Upper lobe of right lung (tissue), 1 donor: ENCODE measurements around the gene TNNI3. TPM values are rescaled to one million over a fixed set of nuclear protein-coding genes. Genes with fewer than 3 reads are reported as not detected.

ENCODE experiments used
- ATAC-seq: fragments of 200-7000 bp; cut with Tn5 transposase; one replicate; pipeline ENCODE4 v1.9.1; 2020; ENCODE audit warnings: mild to moderate bottlenecking, moderate library complexity
- DNase-seq: peaks from one replicate; pipeline ENCODE4 v3.0.0-alpha.2; 2020
- H3K27ac ChIP-seq: fragments of 200-600 bp; one replicate; pipeline ENCODE4 v1.8.0; 2022
- H3K27me3 ChIP-seq: fragments of 200-600 bp; one replicate; pipeline ENCODE4 v1.8.0; 2022; ENCODE audit warnings: mild to moderate bottlenecking
- H3K36me3 ChIP-seq: fragments of 200-600 bp; one replicate; pipeline ENCODE4 v1.8.0; 2022
- H3K4me1 ChIP-seq: fragments of 200-600 bp; one replicate; pipeline ENCODE4 v1.8.0; 2022
- H3K4me3 ChIP-seq: fragments of 200-600 bp; one replicate; pipeline ENCODE4 v1.8.0; 2022; ENCODE audit warnings: mild to moderate bottlenecking
- H3K9me3 ChIP-seq: fragments of 200-600 bp; one replicate; pipeline ENCODE4 v1.8.0; 2022
- intact Hi-C: fragments of 100-400 bp; cut with DNase I; formaldehyde crosslinking; loops from one replicate; pipeline ENCODE4 v1.11.0; 2022
- total RNA-seq: library from RNA; stranded (reverse); fragmentation: NEBNext Ultra II Directional; extraction: Animal tissue kit (Norgen Biotek cat#: 25700); gene quantifications from one replicate; pipeline ENCODE4 v1.2.1, GENCODE V29; 2021
- TF ChIP-seq, protein P1 (sequence below): fragments of 200-600 bp; IDR thresholded peaks from one replicate; pipeline ENCODE4 v1.8.0; 2022; ENCODE audit warnings: antibody characterized with exemption
- donor health status: DM: no; HTN: yes; CAD: no; lungs with severe emphysema.

The TNNI3 gene
- total RNA-seq, 1 donor from 2014 or later: not detected

DNA sequence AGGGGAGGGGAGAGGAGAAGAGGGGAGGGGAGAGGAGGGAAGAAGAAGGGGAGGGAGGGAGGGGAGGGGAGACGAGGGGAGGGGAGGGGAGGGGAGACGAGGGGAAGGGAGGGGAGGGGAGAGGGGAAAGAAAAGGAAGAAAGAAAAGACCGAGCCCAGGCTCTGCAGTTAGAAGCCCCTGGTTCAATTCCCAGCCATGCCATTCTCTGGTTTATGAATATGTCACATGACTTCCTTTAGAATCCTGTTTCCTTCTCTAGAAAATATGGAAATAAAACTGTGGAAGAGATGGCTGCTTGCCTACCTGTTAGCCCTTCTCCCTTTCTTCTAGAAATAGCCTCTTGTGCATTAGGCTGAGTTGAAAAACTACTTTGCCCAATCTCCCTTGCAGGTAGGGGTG, 22.8 kb downstream of the TNNI3 start:
- H3K27ac ChIP-seq: no peak overlapping the region
- H3K9me3 ChIP-seq: no peaks in the 10 kb centered on the region
- no peak overlapping the region for H3K4me3 ChIP-seq
- ATAC-seq (no peak), DNase-seq (no peak)
- H3K36me3 ChIP-seq: no peaks in the 10 kb centered on the region
- peaks cover 26% of the 10 kb centered on the region for H3K27me3 ChIP-seq
- TF ChIP-seq, protein P1, sequence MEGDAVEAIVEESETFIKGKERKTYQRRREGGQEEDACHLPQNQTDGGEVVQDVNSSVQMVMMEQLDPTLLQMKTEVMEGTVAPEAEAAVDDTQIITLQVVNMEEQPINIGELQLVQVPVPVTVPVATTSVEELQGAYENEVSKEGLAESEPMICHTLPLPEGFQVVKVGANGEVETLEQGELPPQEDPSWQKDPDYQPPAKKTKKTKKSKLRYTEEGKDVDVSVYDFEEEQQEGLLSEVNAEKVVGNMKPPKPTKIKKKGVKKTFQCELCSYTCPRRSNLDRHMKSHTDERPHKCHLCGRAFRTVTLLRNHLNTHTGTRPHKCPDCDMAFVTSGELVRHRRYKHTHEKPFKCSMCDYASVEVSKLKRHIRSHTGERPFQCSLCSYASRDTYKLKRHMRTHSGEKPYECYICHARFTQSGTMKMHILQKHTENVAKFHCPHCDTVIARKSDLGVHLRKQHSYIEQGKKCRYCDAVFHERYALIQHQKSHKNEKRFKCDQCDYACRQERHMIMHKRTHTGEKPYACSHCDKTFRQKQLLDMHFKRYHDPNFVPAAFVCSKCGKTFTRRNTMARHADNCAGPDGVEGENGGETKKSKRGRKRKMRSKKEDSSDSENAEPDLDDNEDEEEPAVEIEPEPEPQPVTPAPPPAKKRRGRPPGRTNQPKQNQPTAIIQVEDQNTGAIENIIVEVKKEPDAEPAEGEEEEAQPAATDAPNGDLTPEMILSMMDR: no peak
- intact Hi-C loops: no loop called here
- H3K4me1 ChIP-seq: no peaks in the 10 kb centered on the region

DNA sequence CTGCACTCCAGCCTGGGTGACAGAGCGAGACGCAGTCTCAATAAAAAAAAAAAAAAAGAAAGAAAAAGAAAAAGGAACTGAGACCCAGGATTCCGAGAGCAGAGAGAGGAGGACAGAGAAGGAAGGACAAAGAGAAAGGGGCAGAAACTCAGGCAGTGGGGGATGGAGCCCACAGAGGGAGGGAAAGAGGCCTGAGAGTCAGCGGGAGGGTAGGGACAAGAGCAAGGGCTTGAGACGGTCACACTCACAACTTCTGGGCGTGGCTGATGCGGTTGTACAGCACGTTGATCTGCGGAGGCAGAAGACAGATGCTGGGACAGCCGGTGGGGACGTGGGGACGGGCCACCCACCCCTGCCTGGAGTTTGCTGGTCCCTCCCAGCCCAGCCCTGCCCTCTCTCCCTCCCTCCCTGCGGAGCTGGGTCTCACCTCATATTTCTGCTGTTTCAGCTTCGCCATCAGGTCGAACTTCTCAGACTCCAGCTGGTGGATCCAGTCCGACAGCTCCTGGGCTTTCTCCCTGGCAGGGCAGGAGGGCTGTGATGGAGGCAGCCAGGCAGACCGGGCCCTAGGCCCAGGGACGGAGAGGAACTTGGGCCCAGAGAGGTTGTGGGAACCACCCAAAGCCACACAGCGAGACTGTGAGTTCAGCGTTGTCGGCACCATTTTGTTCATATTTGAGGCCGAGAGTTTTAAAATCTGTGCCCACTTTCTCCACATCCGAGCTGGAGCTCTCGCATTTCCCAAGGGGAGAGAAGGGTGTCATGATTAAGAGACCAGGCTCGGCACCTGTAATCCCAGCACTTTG, 23.7 kb downstream of the TNNI3 start:
- Histone ChIP-seq H3K9me3 (no peaks in the 10 kb centered on the region), H3K36me3 (no peaks in the 10 kb centered on the region), H3K4me3 (no peak overlapping the region), H3K27ac (no peak overlapping the region), H3K4me1 (no peaks in the 10 kb centered on the region), H3K27me3 (peaks cover 26% of the 10 kb centered on the region)
- TF ChIP-seq, protein P1: no peak
- ATAC-seq (peak; percentile 43), DNase-seq (no peak)
- intact Hi-C loops: no loop called here

DNA sequence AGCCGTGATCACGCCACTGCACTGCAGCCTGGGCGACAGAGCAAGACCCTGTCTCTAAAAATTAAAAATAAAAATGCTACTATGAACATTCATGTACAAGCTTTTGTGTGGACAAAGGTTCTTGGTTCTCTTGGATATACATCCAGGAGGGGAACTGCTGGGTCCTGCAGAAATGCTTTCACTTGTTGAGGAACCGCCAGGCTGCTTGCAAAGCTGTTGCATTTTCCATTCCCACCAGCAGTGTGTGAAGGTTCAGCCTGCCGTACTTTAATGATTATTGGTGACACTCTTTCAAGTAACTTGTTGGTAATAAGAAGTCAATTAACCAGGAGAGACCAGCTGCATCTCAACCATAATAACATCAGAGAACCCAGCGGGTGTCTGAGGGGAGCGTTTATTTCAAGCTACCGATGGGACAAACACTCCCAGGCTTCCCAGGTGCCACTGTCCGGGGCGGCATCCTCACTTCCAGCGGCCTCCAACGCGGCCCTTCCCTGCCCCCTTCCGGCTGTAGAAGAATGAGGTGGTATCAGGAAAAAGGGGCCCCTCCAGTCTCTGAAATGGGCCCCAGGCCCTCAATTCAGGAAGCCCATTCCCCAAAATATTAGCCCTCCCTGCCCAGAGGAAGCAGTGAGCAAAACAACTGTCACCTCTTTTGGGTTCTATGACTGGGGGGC, 24.9 kb downstream of the TNNI3 start:
- ATAC-seq: peak; percentile 52

DNA sequence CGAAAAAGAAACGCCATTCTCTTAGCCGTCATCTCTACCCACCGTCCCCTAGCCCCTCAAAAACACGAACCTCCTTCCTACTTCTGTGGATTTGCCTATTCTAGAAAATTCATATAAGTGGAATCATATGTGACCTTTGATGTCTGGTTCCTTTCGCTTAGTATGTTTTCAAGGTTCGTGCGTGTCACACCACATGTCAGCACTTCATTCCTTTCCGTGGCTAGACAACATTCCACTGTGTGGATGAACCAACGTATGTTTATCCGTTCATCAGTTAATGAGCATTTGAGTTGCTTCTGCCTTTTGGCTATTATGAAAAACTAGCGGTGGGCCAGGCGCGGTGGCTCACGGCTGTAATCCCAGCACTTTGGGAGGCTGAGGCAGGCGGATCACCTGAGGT, 26.1 kb downstream of the TNNI3 start:
- ATAC-seq (no peak), DNase-seq (no peak)
- Histone ChIP-seq H3K9me3 (no peaks in the 10 kb centered on the region), H3K4me3 (no peak overlapping the region), H3K27ac (no peak overlapping the region), H3K36me3 (no peaks in the 10 kb centered on the region), H3K27me3 (peaks cover 26% of the 10 kb centered on the region), H3K4me1 (no peaks in the 10 kb centered on the region)
- TF ChIP-seq, protein P1: no peak
- intact Hi-C loops: no loop called here

More for the DNA sequence above, 24.9 kb downstream of the TNNI3 start:
- Histone ChIP-seq H3K27ac (no peak overlapping the region), H3K4me1 (no peaks in the 10 kb centered on the region), H3K36me3 (no peaks in the 10 kb centered on the region), H3K4me3 (no peak overlapping the region), H3K27me3 (peaks cover 26% of the 10 kb centered on the region), H3K9me3 (no peaks in the 10 kb centered on the region)
- TF ChIP-seq, protein P1: no peak
- DNase-seq: no peak
- intact Hi-C loops: no loop called here

DNA sequence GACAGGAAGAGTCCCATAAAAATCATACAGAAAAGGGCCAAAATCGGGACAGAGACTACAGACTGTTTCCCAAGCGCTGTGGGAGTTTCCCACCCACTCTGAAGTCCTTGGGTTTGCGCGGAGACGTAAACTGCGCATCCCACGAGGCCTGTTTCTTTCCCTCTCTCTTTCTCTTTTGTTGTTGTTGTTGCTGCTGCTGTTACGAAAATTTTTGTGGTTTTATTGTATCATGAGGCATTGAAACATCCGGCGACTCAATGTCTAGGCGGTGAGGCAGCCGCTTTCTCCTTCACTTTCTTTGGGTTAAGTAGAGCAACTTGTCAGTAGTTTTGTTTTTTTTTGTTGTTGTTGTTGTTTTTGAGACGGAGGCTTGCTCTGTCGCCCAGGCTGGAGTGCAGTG, 38.5 kb downstream of the TNNI3 start:
- no peak for ATAC-seq
- intact Hi-C loops: no loop called here
- peaks cover 30% of the 10 kb centered on the region for H3K4me1 ChIP-seq
- no peaks in the 10 kb centered on the region for H3K9me3 ChIP-seq
- DNase-seq: no peak
- H3K27me3 ChIP-seq: peaks cover 3% of the 10 kb centered on the region
- no peak overlapping the region for H3K27ac ChIP-seq
- TF ChIP-seq, protein P1: no peak
- peak overlapping the region; percentile 68 for H3K4me3 ChIP-seq
- no peaks in the 10 kb centered on the region for H3K36me3 ChIP-seq
